Esophagus squamous epithelium (tissue), 5 donors: ENCODE measurements around the gene HOXD9. TPM values are rescaled to one million over a fixed set of nuclear protein-coding genes. Genes with fewer than 3 reads are reported as not detected.

Experiments
- DNase-seq: peaks from one replicate; lab custom pipeline; 2025; lab: John Stamatoyannopoulos, UW
- H3K27ac ChIP-seq, 4 donors: fragments of 200-600 bp; sonication (generic); one replicate each; pipeline ENCODE4 v1.5.1; 2016 to 2019; ENCODE audit warnings: mild to moderate bottlenecking in 1 of 4
- H3K27me3 ChIP-seq, 4 donors: fragments of 200-600 bp; sonication (generic); 1 replicate in 3 of 4; 2 replicates in 1 of 4; pipeline versions ENCODE4 v1.5.1 to v1.6.0; 2017 to 2021; ENCODE audit warnings: antibody characterized with exemption in 1 of 4
- H3K36me3 ChIP-seq, 3 donors: fragments of 200-600 bp; sonication (generic); one replicate each; pipeline ENCODE4 v1.5.1; 2016 to 2019
- H3K4me1 ChIP-seq, 3 donors: fragments of 200-600 bp; sonication (generic); one replicate each; pipeline ENCODE4 v1.5.1; 2017 to 2019
- H3K4me3 ChIP-seq, 4 donors: fragments of 200-600 bp; sonication (generic); 1 replicate in 3 of 4; 2 replicates in 1 of 4; pipeline ENCODE4 v1.5.1; 2016 to 2019; ENCODE audit warnings: mild to moderate bottlenecking in 2 of 4, moderate library complexity in 1 of 4
- H3K9me3 ChIP-seq, 3 donors: fragments of 200-600 bp; sonication (generic); one replicate each; pipeline ENCODE4 v1.5.1; 2016 to 2019
- POLR2A ChIP-seq, 4 donors: fragments of 450-650 bp; IDR thresholded peaks; one replicate each; pipeline ENCODE4 v1.6.1; 2017; ENCODE audit warnings: antibody characterized with exemption in 4 of 4, mild to moderate bottlenecking in 4 of 4, moderate library complexity in 3 of 4
- WGBS, 2 donors: methylation state at CpG; one replicate each; pipeline ENCODE4 v1.1.5; 2018; 5-methylcytosine and 5-hydroxymethylcytosine counted together
- intact Hi-C: fragments of 100-400 bp; cut with DNase I; formaldehyde crosslinking; loops from one replicate; pipeline ENCODE4 v1.15.0; 2022
- total RNA-seq, 4 donors: library from RNA; depleted of rRNA; stranded (reverse); fragments of >200 nt; gene quantifications; one replicate each; pipeline ENCODE4 v1.1.0, GENCODE V29; 2016
- TF ChIP-seq, protein P1 (sequence below), 6 experiments: fragments of 450-650 bp in 4 of 6; fragments of 200-600 bp in 2 of 6; sonication (generic) in 2 of 6; IDR thresholded peaks; one replicate each; pipeline ENCODE4 v1.5.1; 2016 to 2019; ENCODE audit warnings: antibody characterized with exemption in 6 of 6, mild to moderate bottlenecking in 4 of 6, moderate library complexity in 4 of 6
- donor health status: DM: yes; HTN: yes; CAD: no.

Gene HOXD9
- total RNA-seq, 4 donors from 2014 or later = 0.61 to 3.4 TPM; not detected in 2

DNA sequence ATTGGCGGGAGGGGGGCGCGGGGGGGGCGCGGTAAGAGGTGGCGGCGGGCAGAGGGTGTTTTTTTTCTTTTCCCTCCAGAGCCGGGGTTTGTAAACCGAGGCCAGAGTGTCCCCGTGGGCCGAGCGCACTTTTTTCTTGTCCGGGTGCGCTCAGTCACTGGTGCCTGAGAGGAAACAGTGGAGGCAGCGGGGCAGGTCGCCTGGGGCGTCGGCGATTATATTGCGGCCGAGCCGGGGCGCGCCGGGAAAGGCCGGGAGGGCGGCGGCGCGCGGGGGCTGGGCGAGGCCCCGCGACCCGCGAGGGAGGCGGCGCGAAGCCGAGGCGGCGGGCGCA is 7.3 kb downstream of the HOXD9 start:
- intact Hi-C loops = loop anchor here (5.0 to 10.0 kb wide), 3 partner anchors 508 to 1015 kb away; no protein-coding TSS in a partner anchor
- 0% methylated on average over 2 of the region's 43 CpGs; no CpG with 5 or more reads in 1 of the 2 donors for WGBS, 2 donors
- H3K9me3 ChIP-seq = no peaks in the 10 kb centered on the region
- no peaks in the 10 kb centered on the region for H3K36me3 ChIP-seq
- peak overlapping the region; percentile 66 to 86 (median 74) for H3K27ac ChIP-seq
- peaks cover 25 to 100% (median 55%) of the 10 kb centered on the region in 4 donors for H3K27me3 ChIP-seq
- TF ChIP-seq POLR2A (IDR thresholded peaks at IDR 0.05) = no peak
- TF ChIP-seq, protein P1, sequence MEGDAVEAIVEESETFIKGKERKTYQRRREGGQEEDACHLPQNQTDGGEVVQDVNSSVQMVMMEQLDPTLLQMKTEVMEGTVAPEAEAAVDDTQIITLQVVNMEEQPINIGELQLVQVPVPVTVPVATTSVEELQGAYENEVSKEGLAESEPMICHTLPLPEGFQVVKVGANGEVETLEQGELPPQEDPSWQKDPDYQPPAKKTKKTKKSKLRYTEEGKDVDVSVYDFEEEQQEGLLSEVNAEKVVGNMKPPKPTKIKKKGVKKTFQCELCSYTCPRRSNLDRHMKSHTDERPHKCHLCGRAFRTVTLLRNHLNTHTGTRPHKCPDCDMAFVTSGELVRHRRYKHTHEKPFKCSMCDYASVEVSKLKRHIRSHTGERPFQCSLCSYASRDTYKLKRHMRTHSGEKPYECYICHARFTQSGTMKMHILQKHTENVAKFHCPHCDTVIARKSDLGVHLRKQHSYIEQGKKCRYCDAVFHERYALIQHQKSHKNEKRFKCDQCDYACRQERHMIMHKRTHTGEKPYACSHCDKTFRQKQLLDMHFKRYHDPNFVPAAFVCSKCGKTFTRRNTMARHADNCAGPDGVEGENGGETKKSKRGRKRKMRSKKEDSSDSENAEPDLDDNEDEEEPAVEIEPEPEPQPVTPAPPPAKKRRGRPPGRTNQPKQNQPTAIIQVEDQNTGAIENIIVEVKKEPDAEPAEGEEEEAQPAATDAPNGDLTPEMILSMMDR (IDR thresholded peaks at IDR 0.05) = no peak
- peak overlapping the region; percentile 27 to 62 (median 46) for H3K4me3 ChIP-seq
- peaks cover 5 to 63% (median 9%) of the 10 kb centered on the region in 3 donors for H3K4me1 ChIP-seq
- DNase-seq = no peak

DNA sequence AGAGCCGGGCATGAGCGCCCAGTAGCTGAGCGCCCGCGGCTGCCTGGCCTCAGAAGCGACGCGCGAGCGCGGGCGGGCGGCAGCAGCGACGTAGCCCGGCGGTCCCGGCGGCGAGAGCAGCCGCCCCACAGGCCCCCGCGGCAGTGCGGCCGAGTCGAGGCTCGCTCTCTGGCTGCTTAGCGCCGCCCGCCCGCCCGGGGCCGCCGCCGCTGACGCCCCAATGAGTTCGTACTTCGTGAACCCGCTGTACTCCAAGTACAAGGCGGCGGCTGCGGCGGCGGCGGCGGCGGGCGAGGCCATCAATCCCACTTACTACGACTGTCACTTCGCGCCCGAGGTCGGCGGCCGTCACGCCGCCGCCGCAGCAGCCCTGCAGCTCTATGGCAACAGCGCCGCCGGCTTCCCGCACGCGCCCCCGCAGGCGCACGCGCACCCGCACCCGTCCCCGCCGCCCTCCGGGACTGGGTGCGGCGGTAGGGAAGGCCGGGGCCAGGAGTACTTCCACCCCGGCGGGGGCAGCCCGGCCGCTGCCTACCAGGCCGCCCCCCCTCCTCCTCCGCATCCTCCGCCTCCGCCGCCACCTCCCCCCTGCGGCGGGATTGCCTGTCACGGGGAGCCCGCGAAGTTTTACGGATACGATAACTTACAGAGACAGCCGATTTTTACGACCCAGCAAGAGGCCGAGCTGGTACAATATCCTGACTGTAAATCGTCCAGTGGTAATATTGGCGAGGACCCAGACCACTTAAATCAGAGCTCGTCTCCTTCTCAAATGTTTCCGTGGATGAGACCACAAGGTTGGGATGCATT is 7.8 kb downstream of the HOXD9 start:
- Histone ChIP-seq H3K27me3 (peaks cover 25 to 100% (median 52%) of the 10 kb centered on the region in 4 donors), H3K36me3 (no peaks in the 10 kb centered on the region), H3K4me1 (peaks cover 5 to 63% (median 9%) of the 10 kb centered on the region in 3 donors), H3K4me3 (peak overlapping the region; percentile 27 to 62 (median 46)), H3K27ac (peak overlapping the region; percentile 60 to 86 (median 72)), H3K9me3 (no peaks in the 10 kb centered on the region)
- TF ChIP-seq, protein P1 (IDR thresholded peaks at IDR 0.05) = no peak
- TF ChIP-seq POLR2A (IDR thresholded peaks at IDR 0.05) = no peak
- no peak for DNase-seq
- intact Hi-C loops = no loop called here
- WGBS, 2 donors = 5 to 14% methylated on average over 8 to 22 of the region's 100 CpGs

DNA sequence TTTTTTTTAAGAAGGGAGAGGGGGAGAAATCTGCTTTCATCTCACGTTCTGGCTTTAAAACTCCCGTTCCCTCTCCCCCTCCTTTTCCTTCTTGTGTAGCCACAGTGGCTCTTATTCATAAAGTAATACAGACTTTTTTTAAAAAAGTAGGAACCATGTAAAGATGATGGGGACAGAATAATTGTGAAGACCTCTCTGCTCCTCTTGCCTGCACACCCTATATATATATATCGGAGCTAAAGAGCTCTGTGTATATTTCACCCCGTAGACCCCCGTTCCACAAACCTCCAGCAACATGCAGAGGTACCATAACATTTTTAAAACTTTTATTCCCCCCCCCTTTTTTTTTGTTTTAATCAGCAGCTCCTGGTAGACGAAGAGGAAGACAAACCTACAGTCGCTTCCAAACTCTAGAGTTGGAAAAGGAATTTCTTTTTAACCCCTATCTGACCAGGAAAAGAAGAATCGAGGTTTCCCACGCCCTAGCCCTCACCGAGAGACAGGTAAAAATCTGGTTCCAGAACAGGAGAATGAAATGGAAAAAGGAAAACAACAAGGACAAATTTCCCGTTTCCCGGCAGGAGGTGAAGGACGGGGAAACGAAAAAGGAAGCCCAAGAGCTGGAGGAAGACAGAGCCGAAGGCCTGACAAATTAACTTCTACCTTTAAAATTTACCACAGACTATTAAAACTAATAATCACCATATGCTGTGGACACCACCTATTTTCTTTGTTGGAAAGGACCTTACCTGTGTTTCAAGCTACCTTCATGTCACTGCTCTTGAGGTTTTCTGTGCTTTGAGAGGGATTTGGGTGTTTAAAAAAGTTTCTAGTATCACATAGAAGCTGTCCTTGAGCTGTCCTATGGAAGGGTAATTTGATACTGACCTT is 8.7 kb downstream of the HOXD9 start:
- Histone ChIP-seq H3K4me3 (peak overlapping the region in 3 of 4 donors; percentile 37 to 62 (median 54)), H3K27ac (peak overlapping the region in 3 of 4 donors; percentile 60 to 86 (median 78)), H3K4me1 (peaks cover 5 to 70% (median 9%) of the 10 kb centered on the region in 3 donors), H3K27me3 (peaks cover 25 to 100% (median 51%) of the 10 kb centered on the region in 4 donors), H3K36me3 (no peaks in the 10 kb centered on the region), H3K9me3 (no peaks in the 10 kb centered on the region)
- WGBS, 2 donors = 20 to 24% methylated on average over 15 of the region's 15 CpGs
- DNase-seq = no peak
- intact Hi-C loops = no loop called here
- TF ChIP-seq POLR2A (IDR thresholded peaks at IDR 0.05) = no peak
- TF ChIP-seq, protein P1 (IDR thresholded peaks at IDR 0.05) = no peak

DNA sequence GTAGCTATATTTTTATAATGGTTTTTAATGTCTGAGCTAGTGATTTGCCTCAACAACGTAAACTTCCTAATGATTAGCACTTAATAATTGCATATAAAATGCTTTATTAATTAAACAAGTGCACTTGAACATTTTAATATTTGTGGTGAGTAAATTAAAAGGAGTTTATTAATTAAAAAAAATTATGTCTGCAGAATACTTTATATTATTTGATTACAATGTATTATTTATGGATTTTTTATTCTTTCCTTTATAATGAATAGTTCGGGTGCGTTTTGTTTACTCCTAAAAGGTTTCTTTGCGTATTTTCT is 9.3 kb downstream of the HOXD9 start:
- Histone ChIP-seq H3K27me3 (peaks cover 30 to 100% (median 54%) of the 10 kb centered on the region in 4 donors), H3K36me3 (no peaks in the 10 kb centered on the region), H3K9me3 (no peaks in the 10 kb centered on the region), H3K4me3 (peak overlapping the region in 3 of 4 donors; percentile 37 to 62 (median 54)), H3K27ac (peak overlapping the region in 3 of 4 donors; percentile 7 to 86 (median 60)), H3K4me1 (peaks cover 5 to 76% (median 9%) of the 10 kb centered on the region in 3 donors)
- no peak for DNase-seq
- WGBS, 2 donors = 33 to 40% methylated on average over 4 of the region's 4 CpGs
- no peak for TF ChIP-seq POLR2A (IDR thresholded peaks at IDR 0.05)
- TF ChIP-seq, protein P1 (IDR thresholded peaks at IDR 0.05) = no peak
- intact Hi-C loops = no loop called here
